CD14-positive monocyte (primary cell): ENCODE results near the gene NOC2L. TPM values are rescaled to one million over a fixed set of nuclear protein-coding genes. Genes with fewer than 3 reads are reported as not detected.

ENCODE experiments used
- DNase-seq, 3 donors: peaks; one replicate each; pipeline ENCODE4 v3.0.0-alpha.2; 2011 to 2022
- H2AFZ ChIP-seq: 2 replicates; pipeline ENCODE4 v1.6.0; 2012; ENCODE audit warnings: mild to moderate bottlenecking, low read depth, low read length, inconsistent platforms; ENCODE audit not compliant: insufficient read depth, poor library complexity, severe bottlenecking
- H3K27ac ChIP-seq, 2 donors: 1 replicate in 1 of 2; 2 replicates in 1 of 2; pipeline ENCODE4 v1.5.1; 2012 to 2013; ENCODE audit warnings: low read length in 2 of 2, control low read depth in 1 of 2, inconsistent platforms in 1 of 2, low read depth in 1 of 2, mild to moderate bottlenecking in 1 of 2
- H3K27me3 ChIP-seq, 2 donors: one replicate each; pipeline versions ENCODE4 v1.6.0 to v1.6.1; 2011 to 2013; ENCODE audit warnings: low read length in 2 of 2; ENCODE audit not compliant: control insufficient read depth in 2 of 2, insufficient read depth in 2 of 2
- H3K36me3 ChIP-seq, 2 donors: replicated peaks in 1 of 2; 1 replicate in 1 of 2; 2 replicates in 1 of 2; pipeline versions ENCODE4 v1.5.1 to v1.6.1; 2012 to 2013; ENCODE audit warnings: low read length in 2 of 2, control low read depth in 1 of 2, inconsistent platforms in 1 of 2, mild to moderate bottlenecking in 1 of 2; ENCODE audit not compliant: insufficient read depth in 2 of 2, control insufficient read depth in 1 of 2
- H3K4me1 ChIP-seq, 2 donors: 1 replicate in 1 of 2; 2 replicates in 1 of 2; pipeline versions ENCODE4 v1.5.1 to v1.6.1; 2012 to 2013; ENCODE audit warnings: low read length in 2 of 2, control low read depth in 1 of 2, inconsistent platforms in 1 of 2, mild to moderate bottlenecking in 1 of 2, moderate library complexity in 1 of 2; ENCODE audit not compliant: insufficient read depth in 2 of 2, control insufficient read depth in 1 of 2
- H3K4me2 ChIP-seq: replicated peaks from 2 replicates; pipeline ENCODE3; 2012; ENCODE audit warnings: low read length, moderate library complexity, mild to moderate bottlenecking; ENCODE audit not compliant: poor library complexity, severe bottlenecking; ENCODE audit errors: extremely low read depth
- H3K4me3 ChIP-seq, 3 experiments: fragments of 200-600 bp in 1 of 3; sonication (generic) in 1 of 3; replicated peaks in 1 of 3; 1 replicate in 2 of 3; 2 replicates in 1 of 3; pipeline ENCODE4 v1.5.1; 2011 to 2013; ENCODE audit warnings: low read length in 3 of 3, mild to moderate bottlenecking in 3 of 3, control low read depth in 2 of 3, low read depth in 2 of 3, inconsistent platforms in 1 of 3, moderate library complexity in 1 of 3
- H3K79me2 ChIP-seq: 2 replicates; pipeline ENCODE4 v1.6.0; 2012; ENCODE audit warnings: mild to moderate bottlenecking, control low read depth, inconsistent platforms, low read length, moderate library complexity; ENCODE audit not compliant: insufficient read depth
- H3K9ac ChIP-seq: 2 replicates; pipeline ENCODE4 v1.6.0; 2017; ENCODE audit warnings: low read length, mild to moderate bottlenecking; ENCODE audit not compliant: insufficient read depth, poor library complexity, severe bottlenecking
- H3K9me3 ChIP-seq, 2 donors: replicated peaks in 1 of 2; 1 replicate in 1 of 2; 2 replicates in 1 of 2; pipeline versions ENCODE4 v1.5.1 to v1.6.1; 2012 to 2013; ENCODE audit warnings: low read length in 2 of 2, control low read depth in 1 of 2; ENCODE audit not compliant: control insufficient read depth in 1 of 2, insufficient read depth in 1 of 2
- H4K20me1 ChIP-seq: 2 replicates; pipeline ENCODE4 v1.6.0; 2012; ENCODE audit warnings: mild to moderate bottlenecking, low read length, control low read depth, moderate library complexity; ENCODE audit not compliant: insufficient read depth
- H3K27ac Mint-ChIP-seq, 7 donors: one replicate each; pipeline ENCODE4 v1.8.0; 2020; ENCODE audit warnings: mild to moderate bottlenecking in 7 of 7, mixed read lengths in 7 of 7, moderate library complexity in 6 of 7, inconsistent platforms in 2 of 7
- H3K27me3 Mint-ChIP-seq, 3 donors: one replicate each; pipeline ENCODE4 v1.8.0; 2021 to 2022; ENCODE audit warnings: low read depth in 3 of 3, mild to moderate bottlenecking in 3 of 3, mixed read lengths in 3 of 3, moderate library complexity in 3 of 3, inconsistent platforms in 1 of 3
- H3K36me3 Mint-ChIP-seq, 2 donors: one replicate each; pipeline ENCODE4 v1.8.0; 2020; ENCODE audit warnings: mixed read lengths in 2 of 2, inconsistent platforms in 1 of 2, mild to moderate bottlenecking in 1 of 2
- H3K4me1 Mint-ChIP-seq: one replicate; pipeline ENCODE4 v1.8.0; 2020; ENCODE audit warnings: mild to moderate bottlenecking, mixed read lengths
- H3K4me3 Mint-ChIP-seq, 2 donors: one replicate each; pipeline ENCODE4 v1.8.0; 2020; ENCODE audit warnings: mild to moderate bottlenecking in 2 of 2, mixed read lengths in 2 of 2, moderate library complexity in 1 of 2
- H3K9me3 Mint-ChIP-seq, 7 donors: one replicate each; pipeline ENCODE4 v1.8.0; 2020 to 2022; ENCODE audit warnings: mixed read lengths in 7 of 7, mild to moderate bottlenecking in 6 of 7, moderate library complexity in 6 of 7, inconsistent platforms in 2 of 7
- CTCF ChIP-seq: fragments of 200-600 bp; IDR thresholded peaks from one replicate; pipeline ENCODE4 v1.8.0; 2022; ENCODE audit warnings: antibody characterized with exemption, mild to moderate bottlenecking
- WGBS: methylation state at CpG from one replicate; pipeline ENCODE4 v1.1.5; 2013; ENCODE audit warnings: missing lambda C conversion rate; ENCODE audit not compliant: insufficient coverage; 5-methylcytosine and 5-hydroxymethylcytosine counted together
- intact Hi-C, 2 donors: fragments of 100-400 bp; cut with micrococcal nuclease; formaldehyde crosslinking; loops; one replicate each; pipeline versions ENCODE4 v1.15.0 to v1.15.1; 2023
- polyA plus RNA-seq, 3 donors: library from polyadenylated mRNA; depleted of rRNA in 1 of 3; unstranded in 2 of 3; stranded (reverse) in 1 of 3; fragments of 300-500 nt in 2 of 3; fragments of >200 nt in 1 of 3; fragmentation: Illumina TruSeq in 2 of 3; gene quantifications; 1 replicate in 2 of 3; 2 replicates in 1 of 3; pipeline ENCODE4 v1.2.3, GENCODE V29; 2012 to 2021

The NOC2L gene
- polyA plus RNA-seq, 3 donors: 34.5 to 47.9 (median 35.8) TPM

GRCh38 chr1:941015-941587 lies 18.0 kb downstream of the NOC2L start:
- 2% methylated on average over 36 of the region's 36 CpGs for WGBS
- peaks cover 7% of the 10 kb centered on the region for H3K4me1 Mint-ChIP-seq
- H3K4me2 ChIP-seq: peak overlapping the region; percentile 42
- peak overlapping the region; percentile 39 to 85 for H3K4me3 Mint-ChIP-seq
- DNase-seq: no peak
- peaks cover 4 to 30% of the 10 kb centered on the region in 2 donors for H3K4me1 ChIP-seq
- H3K27me3 ChIP-seq: peaks cover 23 to 60% of the 10 kb centered on the region in 2 donors
- peaks cover 0 to 17% (median 3%) of the 10 kb centered on the region in 7 donors for H3K9me3 Mint-ChIP-seq
- no peaks in the 10 kb centered on the region for H3K79me2 ChIP-seq
- TF ChIP-seq CTCF: no peak
- H3K9ac ChIP-seq: no peak overlapping the region
- H3K9me3 ChIP-seq: peaks cover 0 to 9% of the 10 kb centered on the region in 2 donors
- intact Hi-C loops: loop anchor here in 1 of 2 donors (5.0 kb wide), 1 partner anchor 49 kb away; no protein-coding TSS in a partner anchor
- H3K27ac Mint-ChIP-seq: no peak overlapping the region
- H3K4me3 ChIP-seq: no peak overlapping the region
- peaks cover 22 to 26% of the 10 kb centered on the region in 2 donors for H3K36me3 Mint-ChIP-seq
- peaks cover 16 to 17% of the 10 kb centered on the region in 2 donors for H3K36me3 ChIP-seq
- no peak overlapping the region for H3K27ac ChIP-seq
- H2AFZ ChIP-seq: no peak overlapping the region
- peaks cover 41 to 76% (median 62%) of the 10 kb centered on the region in 3 donors for H3K27me3 Mint-ChIP-seq
- peaks cover 5% of the 10 kb centered on the region for H4K20me1 ChIP-seq

GRCh38 chr1:940107-941014 lies 18.7 kb downstream of the NOC2L start:
- H3K27me3 Mint-ChIP-seq: peaks cover 43 to 83% (median 67%) of the 10 kb centered on the region in 3 donors
- H3K4me1 Mint-ChIP-seq: peaks cover 7% of the 10 kb centered on the region
- Histone ChIP-seq H3K9me3 (peaks cover 0 to 9% of the 10 kb centered on the region in 2 donors), H3K9ac (no peak overlapping the region), H3K27ac (no peak overlapping the region), H3K4me1 (peaks cover 4 to 30% of the 10 kb centered on the region in 2 donors), H2AFZ (no peak overlapping the region), H3K27me3 (peaks cover 28 to 67% of the 10 kb centered on the region in 2 donors), H3K36me3 (peaks cover 8 to 10% of the 10 kb centered on the region in 2 donors), H3K79me2 (no peaks in the 10 kb centered on the region), H3K4me2 (peak overlapping the region; percentile 34), H3K4me3 (no peak overlapping the region), H4K20me1 (peaks cover 5% of the 10 kb centered on the region)
- TF ChIP-seq CTCF: no peak
- no peak for DNase-seq
- peaks cover 0 to 20% (median 3%) of the 10 kb centered on the region in 7 donors for H3K9me3 Mint-ChIP-seq
- intact Hi-C loops: loop anchor here in 1 of 2 donors (5.0 kb wide), 1 partner anchor 48 kb away; no protein-coding TSS in a partner anchor
- peaks cover 15 to 19% of the 10 kb centered on the region in 2 donors for H3K36me3 Mint-ChIP-seq
- peak overlapping the region; percentile 24 to 85 for H3K4me3 Mint-ChIP-seq
- H3K27ac Mint-ChIP-seq: no peak overlapping the region
- WGBS: under 1% methylated on average over 85 of the region's 86 CpGs
